Lower leg skin (tissue), 4 donors: Measurements from ENCODE around the gene ZNF333. TPM values are rescaled to one million over a fixed set of nuclear protein-coding genes. Genes with fewer than 3 reads are reported as not detected.

ENCODE experiments used
- DNase-seq, 2 donors: peaks; one replicate each; pipeline ENCODE4 v3.0.0-alpha.2; 2019; ENCODE audit warnings: low spot score in 2 of 2
- H3K4me3 ChIP-seq: fragments of 200-600 bp; sonication (generic); 2 replicates; pipeline ENCODE4 v1.5.1; 2017; ENCODE audit warnings: mild to moderate bottlenecking, low read depth; ENCODE audit not compliant: poor library complexity, severe bottlenecking
- POLR2A ChIP-seq, 2 donors: fragments of 450-650 bp; IDR thresholded peaks; one replicate each; pipeline ENCODE4 v1.6.1; 2016 to 2017; ENCODE audit warnings: antibody characterized with exemption in 2 of 2, mild to moderate bottlenecking in 1 of 2, moderate library complexity in 1 of 2
- WGBS, 2 donors: methylation state at CpG; one replicate each; pipeline ENCODE4 v1.1.5; 2018; 5-methylcytosine and 5-hydroxymethylcytosine counted together
- intact Hi-C: fragments of 100-400 bp; cut with DNase I; formaldehyde crosslinking; loops from one replicate; pipeline ENCODE4 v1.15.0; 2023; ENCODE audit warnings: low total_unique reads
- total RNA-seq, 4 donors: library from RNA; depleted of rRNA; stranded (reverse); fragments of >200 nt; gene quantifications; one replicate each; pipeline ENCODE4 v1.1.0, GENCODE V29; 2016
- TF ChIP-seq, protein P1 (sequence below), 3 donors: fragments of 450-650 bp; IDR thresholded peaks; one replicate each; pipeline ENCODE4 v1.5.1; 2016; ENCODE audit warnings: antibody characterized with exemption in 3 of 3, mild to moderate bottlenecking in 3 of 3, moderate library complexity in 2 of 3

ZNF333 gene
- total RNA-seq, 4 donors from 2014 or later, result 14.0 to 26.8 (median 16.6) TPM

GRCh38 chr19:14672188-14672872 is 17.5 kb upstream of the ZNF333 start:
- TF ChIP-seq, protein P1, sequence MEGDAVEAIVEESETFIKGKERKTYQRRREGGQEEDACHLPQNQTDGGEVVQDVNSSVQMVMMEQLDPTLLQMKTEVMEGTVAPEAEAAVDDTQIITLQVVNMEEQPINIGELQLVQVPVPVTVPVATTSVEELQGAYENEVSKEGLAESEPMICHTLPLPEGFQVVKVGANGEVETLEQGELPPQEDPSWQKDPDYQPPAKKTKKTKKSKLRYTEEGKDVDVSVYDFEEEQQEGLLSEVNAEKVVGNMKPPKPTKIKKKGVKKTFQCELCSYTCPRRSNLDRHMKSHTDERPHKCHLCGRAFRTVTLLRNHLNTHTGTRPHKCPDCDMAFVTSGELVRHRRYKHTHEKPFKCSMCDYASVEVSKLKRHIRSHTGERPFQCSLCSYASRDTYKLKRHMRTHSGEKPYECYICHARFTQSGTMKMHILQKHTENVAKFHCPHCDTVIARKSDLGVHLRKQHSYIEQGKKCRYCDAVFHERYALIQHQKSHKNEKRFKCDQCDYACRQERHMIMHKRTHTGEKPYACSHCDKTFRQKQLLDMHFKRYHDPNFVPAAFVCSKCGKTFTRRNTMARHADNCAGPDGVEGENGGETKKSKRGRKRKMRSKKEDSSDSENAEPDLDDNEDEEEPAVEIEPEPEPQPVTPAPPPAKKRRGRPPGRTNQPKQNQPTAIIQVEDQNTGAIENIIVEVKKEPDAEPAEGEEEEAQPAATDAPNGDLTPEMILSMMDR (IDR thresholded peaks at IDR 0.05), result no peak
- no peak for TF ChIP-seq POLR2A (IDR thresholded peaks at IDR 0.05)
- intact Hi-C loops, result no loop called here
- 85 to 86% methylated on average over 3 of the region's 3 CpGs for WGBS, 2 donors
- H3K4me3 ChIP-seq, result no peak overlapping the region
- DNase-seq, result peak in 1 of 2 donors; percentile 23

DNA sequence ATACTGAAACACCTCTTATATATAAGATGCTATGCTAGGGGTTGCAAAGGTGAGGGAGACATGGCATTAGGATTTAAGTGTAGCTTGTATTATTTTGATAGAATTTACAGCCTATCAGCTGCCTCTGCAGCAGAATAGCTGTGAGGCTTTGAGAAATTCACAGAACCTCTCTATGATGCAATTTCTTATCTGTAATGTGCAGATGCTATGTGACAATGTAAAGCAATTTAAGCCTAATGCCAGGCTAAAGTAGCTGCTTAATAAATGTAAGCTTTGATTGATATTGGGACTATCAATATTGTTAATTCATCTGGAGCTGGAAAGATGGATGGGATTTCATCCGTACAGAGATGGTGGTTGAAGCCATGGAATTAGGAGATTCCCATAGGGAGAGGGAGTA is 16.8 kb upstream of the ZNF333 start:
- DNase-seq, result no peak
- 75 to 78% methylated on average over 1 of the region's 1 CpG for WGBS, 2 donors
- intact Hi-C loops, result no loop called here
- no peak overlapping the region for H3K4me3 ChIP-seq
- TF ChIP-seq, protein P1 (IDR thresholded peaks at IDR 0.05), result no peak
- TF ChIP-seq POLR2A (IDR thresholded peaks at IDR 0.05), result no peak

- TF ChIP-seq, protein P1 (IDR thresholded peaks at IDR 0.05), result no peak
- no peak for TF ChIP-seq POLR2A (IDR thresholded peaks at IDR 0.05)
- H3K4me3 ChIP-seq, result no peak within 1 kb of the TSS
- intact Hi-C loops, result no loop called here
- 66 to 75% methylated on average over 6 of the region's 6 CpGs for WGBS, 2 donors
- DNase-seq, result no peak
Observed at GRCh38 chr19:14674764-14675163, 15.1 kb upstream of the ZNF333 start, which contains the start of gene ADGRE3. Gene ADGRE3 (minus strand): TSS chr19:14674844. CDS start chr19:14674770, 74 bp downstream.

DNA sequence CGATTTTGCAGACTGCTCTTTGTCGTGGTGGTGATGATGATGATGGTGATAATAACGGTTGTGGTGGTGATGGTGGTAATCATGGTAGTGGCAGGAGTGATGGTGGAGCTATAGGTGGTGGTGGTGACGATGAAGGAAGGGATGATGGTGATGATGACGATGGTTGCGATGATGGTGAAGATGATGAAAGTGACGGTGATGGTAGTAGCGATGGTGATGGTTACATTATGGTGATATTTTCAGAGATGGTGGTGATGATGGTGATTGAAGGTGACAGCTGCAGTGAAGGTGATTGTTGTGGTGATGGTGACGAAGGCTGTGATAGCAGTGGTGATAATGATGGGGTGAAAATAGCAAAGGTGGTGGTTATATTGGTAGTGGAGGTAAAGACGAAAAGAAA is 13.1 kb upstream of the ZNF333 start:
- intact Hi-C loops, result no loop called here
- DNase-seq, result no peak
- no peak for TF ChIP-seq POLR2A (IDR thresholded peaks at IDR 0.05)
- TF ChIP-seq, protein P1 (IDR thresholded peaks at IDR 0.05), result no peak
- WGBS, 2 donors, result 87 to 89% methylated on average over 10 of the region's 10 CpGs
- H3K4me3 ChIP-seq, result no peak overlapping the region

GRCh38 chr19:14677464-14677863 is 12.4 kb upstream of the ZNF333 start:
- intact Hi-C loops, result no loop called here
- no peak for DNase-seq
- H3K4me3 ChIP-seq, result no peak overlapping the region
- TF ChIP-seq POLR2A (IDR thresholded peaks at IDR 0.05), result no peak
- TF ChIP-seq, protein P1 (IDR thresholded peaks at IDR 0.05), result no peak
- 88 to 90% methylated on average over 6 of the region's 6 CpGs for WGBS, 2 donors

DNA sequence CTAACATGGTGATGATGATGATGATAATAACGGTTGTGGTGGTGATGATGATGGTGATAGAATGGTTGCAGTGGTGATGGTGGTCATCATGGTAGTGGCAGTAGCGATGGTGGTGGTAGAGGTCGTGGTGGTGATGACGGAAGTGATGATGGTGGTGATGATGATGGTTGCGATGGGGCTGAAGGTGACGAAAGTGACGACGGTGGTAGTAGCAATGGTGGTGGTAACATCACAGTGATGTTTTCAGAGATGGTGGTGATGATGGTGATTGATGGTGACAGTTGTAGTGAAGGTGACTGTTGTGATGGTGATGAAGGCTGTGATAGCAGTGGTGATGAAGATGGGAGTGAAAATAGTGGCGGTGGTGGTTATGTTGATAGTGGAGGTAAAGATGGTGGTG is 11.6 kb upstream of the ZNF333 start:
- intact Hi-C loops, result no loop called here
- DNase-seq, result no peak
- WGBS, 2 donors, result 85 to 89% methylated on average over 9 of the region's 9 CpGs
- no peak overlapping the region for H3K4me3 ChIP-seq
- TF ChIP-seq POLR2A (IDR thresholded peaks at IDR 0.05), result no peak
- TF ChIP-seq, protein P1 (IDR thresholded peaks at IDR 0.05), result no peak
